ENCODE measurements around the gene MPG.
"Not testable (repeated sequence)": the region's sequence is repeated elsewhere in the genome, so short reads cannot be mapped to it uniquely, and the experiment has no call there.

The MPG gene

DNA sequence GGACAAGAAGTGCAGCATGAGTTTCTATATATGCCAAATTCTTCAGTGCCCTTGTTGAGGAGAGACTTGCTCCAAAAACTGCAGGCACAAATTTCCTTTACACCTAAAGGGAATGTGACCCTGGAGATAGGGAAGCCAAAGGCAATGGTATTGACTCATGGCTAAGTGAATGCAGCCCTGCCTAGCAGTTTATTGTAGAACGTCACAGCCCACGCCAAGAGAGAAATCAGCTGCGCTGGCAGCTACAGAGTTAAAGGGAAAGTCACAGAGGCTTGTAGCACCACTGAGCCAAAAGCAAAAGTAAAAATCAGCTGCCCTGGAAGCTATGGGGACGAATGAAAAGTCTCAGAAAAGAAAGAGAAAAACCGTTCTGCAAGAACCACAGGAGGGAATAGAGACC is 34.7 kb upstream of the MPG start:
- Histone ChIP-seq H3K27ac (no peak overlapping the region), H2AFZ (ENCODE audit: low read depth) (no peak overlapping the region), H4K20me1 (ENCODE audit: insufficient read depth) (no peaks in the 10 kb centered on the region), H3K4me1 (ENCODE audit: low read depth, poor library complexity, severe bottlenecking) (peaks cover 26% of the 10 kb centered on the region), H3K79me2 (ENCODE audit: insufficient read depth, low read depth) (no peaks in the 10 kb centered on the region; the same call in 1 of the 2 replicates), H3K9ac (no peak overlapping the region), H3K36me3 (ENCODE audit: insufficient read depth) (no peaks in the 10 kb centered on the region), H3K27me3 (ENCODE audit: insufficient read depth, low read depth) (no peaks in the 10 kb centered on the region), H3K4me3 (IDR thresholded peaks at IDR 0.05; ENCODE audit: insufficient read depth, low read depth, low read length) (no peak overlapping the region), H3K4me2 (no peak overlapping the region)
- TF ChIP-seq, protein P1, sequence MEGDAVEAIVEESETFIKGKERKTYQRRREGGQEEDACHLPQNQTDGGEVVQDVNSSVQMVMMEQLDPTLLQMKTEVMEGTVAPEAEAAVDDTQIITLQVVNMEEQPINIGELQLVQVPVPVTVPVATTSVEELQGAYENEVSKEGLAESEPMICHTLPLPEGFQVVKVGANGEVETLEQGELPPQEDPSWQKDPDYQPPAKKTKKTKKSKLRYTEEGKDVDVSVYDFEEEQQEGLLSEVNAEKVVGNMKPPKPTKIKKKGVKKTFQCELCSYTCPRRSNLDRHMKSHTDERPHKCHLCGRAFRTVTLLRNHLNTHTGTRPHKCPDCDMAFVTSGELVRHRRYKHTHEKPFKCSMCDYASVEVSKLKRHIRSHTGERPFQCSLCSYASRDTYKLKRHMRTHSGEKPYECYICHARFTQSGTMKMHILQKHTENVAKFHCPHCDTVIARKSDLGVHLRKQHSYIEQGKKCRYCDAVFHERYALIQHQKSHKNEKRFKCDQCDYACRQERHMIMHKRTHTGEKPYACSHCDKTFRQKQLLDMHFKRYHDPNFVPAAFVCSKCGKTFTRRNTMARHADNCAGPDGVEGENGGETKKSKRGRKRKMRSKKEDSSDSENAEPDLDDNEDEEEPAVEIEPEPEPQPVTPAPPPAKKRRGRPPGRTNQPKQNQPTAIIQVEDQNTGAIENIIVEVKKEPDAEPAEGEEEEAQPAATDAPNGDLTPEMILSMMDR (conservative IDR thresholded peaks at IDR 0.05; ENCODE audit: low read depth, low read length) = no peak

DNA sequence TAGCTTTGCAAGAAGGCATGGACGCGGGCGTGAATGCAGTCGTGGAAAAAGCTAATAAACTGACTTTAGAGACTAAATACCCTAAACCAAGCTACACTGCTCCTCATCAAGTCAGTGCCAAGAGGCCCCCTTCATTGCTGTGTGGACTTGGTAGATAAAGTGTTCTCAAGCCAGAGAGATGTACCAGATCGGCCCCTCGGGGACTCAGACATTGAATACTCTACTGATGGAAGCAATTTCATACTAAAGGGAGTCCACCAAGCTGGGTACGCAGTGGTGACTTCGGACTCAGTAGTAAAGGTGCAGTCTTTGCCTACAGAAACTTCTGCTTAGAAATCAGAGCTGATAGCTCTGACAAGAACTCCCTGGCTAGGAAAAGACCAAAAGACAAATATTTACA is 33.4 kb upstream of the MPG start:
- no peak overlapping the region for H3K4me3 ChIP-seq (IDR thresholded peaks at IDR 0.05; ENCODE audit: insufficient read depth, low read depth, low read length)
- H2AFZ ChIP-seq (ENCODE audit: low read depth) = no peak overlapping the region
- TF ChIP-seq, protein P1 (conservative IDR thresholded peaks at IDR 0.05; ENCODE audit: low read depth, low read length) = no peak
- no peaks in the 10 kb centered on the region; the same call in 1 of the 2 replicates for H3K79me2 ChIP-seq (ENCODE audit: insufficient read depth, low read depth)
- no peak overlapping the region for H3K27ac ChIP-seq
- no peaks in the 10 kb centered on the region for H3K36me3 ChIP-seq (ENCODE audit: insufficient read depth)
- H3K27me3 ChIP-seq (ENCODE audit: insufficient read depth, low read depth) = no peaks in the 10 kb centered on the region
- H3K4me1 ChIP-seq (ENCODE audit: low read depth, poor library complexity, severe bottlenecking) = peaks cover 13% of the 10 kb centered on the region
- H3K9ac ChIP-seq = no peak overlapping the region
- no peaks in the 10 kb centered on the region for H4K20me1 ChIP-seq (ENCODE audit: insufficient read depth)
- no peak overlapping the region for H3K4me2 ChIP-seq

DNA sequence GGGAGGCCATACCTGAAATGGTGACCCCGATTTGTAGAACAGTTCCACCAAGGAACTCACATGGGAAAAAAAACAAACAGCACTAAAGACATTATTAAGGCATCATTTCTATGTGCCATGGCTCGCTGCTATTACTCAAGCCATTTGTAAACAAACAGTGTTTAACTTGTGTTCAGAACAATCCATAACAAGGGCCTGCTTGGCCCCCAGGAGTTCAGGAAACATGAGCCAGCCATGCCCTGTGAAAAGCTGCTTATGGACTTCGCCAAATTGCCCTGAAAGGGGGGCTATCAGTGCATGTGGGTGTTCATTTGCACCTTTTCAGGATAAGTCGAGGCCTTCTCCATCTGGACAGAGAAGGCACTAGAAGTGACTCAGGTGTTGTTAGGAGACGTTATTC is 32.6 kb upstream of the MPG start:
- Histone ChIP-seq H4K20me1 (ENCODE audit: insufficient read depth) (no peaks in the 10 kb centered on the region), H3K36me3 (ENCODE audit: insufficient read depth) (0 out of 2 replicates have a peak, but pooled peaks cover 5% of the 10 kb centered on the region), H3K27me3 (ENCODE audit: insufficient read depth, low read depth) (no peaks in the 10 kb centered on the region), H3K27ac (no peak overlapping the region), H2AFZ (ENCODE audit: low read depth) (no peak overlapping the region), H3K4me2 (no peak overlapping the region), H3K4me3 (IDR thresholded peaks at IDR 0.05; ENCODE audit: insufficient read depth, low read depth, low read length) (no peak overlapping the region), H3K9ac (no peak overlapping the region), H3K79me2 (ENCODE audit: insufficient read depth, low read depth) (peaks cover 6% of the 10 kb centered on the region; the same call in 1 of the 2 replicates), H3K4me1 (ENCODE audit: low read depth, poor library complexity, severe bottlenecking) (peaks cover 5% of the 10 kb centered on the region)
- TF ChIP-seq, protein P1 (conservative IDR thresholded peaks at IDR 0.05; ENCODE audit: low read depth, low read length) = no peak

DNA sequence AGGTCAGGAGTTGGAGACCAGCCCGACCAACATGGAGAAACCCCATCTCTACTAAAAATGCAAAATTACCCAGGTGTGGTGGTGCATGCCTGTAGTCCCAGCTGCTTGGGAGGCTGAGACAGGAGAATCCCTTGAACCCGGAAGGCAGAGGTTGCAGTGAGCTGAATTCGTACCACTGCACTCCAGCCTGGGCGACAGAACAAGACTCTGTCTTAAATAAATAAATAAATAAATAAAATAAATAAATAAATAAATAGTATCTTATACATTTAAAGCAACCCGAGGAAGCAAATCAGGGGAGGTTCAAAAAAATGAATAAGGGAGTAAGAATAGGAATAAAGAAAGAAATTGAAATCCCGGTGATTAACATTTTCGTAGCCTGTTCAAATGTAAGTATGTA is 31.5 kb upstream of the MPG start:
- not testable (repeated sequence) for H3K27ac ChIP-seq; H4K20me1 ChIP-seq (ENCODE audit: insufficient read depth); H3K27me3 ChIP-seq (ENCODE audit: insufficient read depth, low read depth)

DNA sequence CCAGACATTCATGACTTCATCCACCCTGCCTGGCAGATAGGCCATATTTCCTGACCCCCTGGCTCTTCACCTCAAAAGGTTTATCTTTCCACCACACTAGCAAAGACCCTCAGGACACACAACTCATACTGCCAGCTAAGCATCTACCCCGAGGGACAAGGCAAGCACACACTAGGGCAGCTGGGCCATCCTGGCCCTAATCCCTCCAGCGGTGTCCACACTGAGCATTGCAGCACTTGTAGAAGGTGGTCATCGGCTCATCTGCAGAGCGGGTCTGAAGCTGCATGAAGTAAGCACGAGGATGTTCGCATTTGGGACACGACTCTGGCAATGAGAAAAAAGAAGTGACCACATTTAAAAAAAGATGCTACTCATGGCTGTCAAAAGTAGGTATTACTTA is 30.8 kb upstream of the MPG start:
- peaks cover 24% of the 10 kb centered on the region for H3K79me2 ChIP-seq (ENCODE audit: insufficient read depth, low read depth)
- no peak overlapping the region for H3K4me3 ChIP-seq (IDR thresholded peaks at IDR 0.05; ENCODE audit: insufficient read depth, low read depth, low read length)
- no peaks in the 10 kb centered on the region for H3K27me3 ChIP-seq (ENCODE audit: insufficient read depth, low read depth)
- TF ChIP-seq, protein P1 (conservative IDR thresholded peaks at IDR 0.05; ENCODE audit: low read depth, low read length) = no peak
- H4K20me1 ChIP-seq (ENCODE audit: insufficient read depth) = no peaks in the 10 kb centered on the region
- no peak overlapping the region for H3K27ac ChIP-seq
- H3K4me1 ChIP-seq (ENCODE audit: low read depth, poor library complexity, severe bottlenecking) = peaks cover 13% of the 10 kb centered on the region
- H3K9ac ChIP-seq = no peak overlapping the region
- no peak overlapping the region for H2AFZ ChIP-seq (ENCODE audit: low read depth)
- H3K4me2 ChIP-seq = no peak overlapping the region
- H3K36me3 ChIP-seq (ENCODE audit: insufficient read depth) = peaks cover 10% of the 10 kb centered on the region; the same call in 1 of the 2 replicates

More for the DNA sequence above, 31.5 kb upstream of the MPG start:
- H3K79me2 ChIP-seq (ENCODE audit: insufficient read depth, low read depth) = peaks cover 16% of the 10 kb centered on the region
- not testable (repeated sequence) for H3K4me3 ChIP-seq (IDR thresholded peaks at IDR 0.05; ENCODE audit: insufficient read depth, low read depth, low read length); H3K4me2 ChIP-seq; H3K4me1 ChIP-seq (ENCODE audit: low read depth, poor library complexity, severe bottlenecking); H3K9ac ChIP-seq; H2AFZ ChIP-seq (ENCODE audit: low read depth)
- peaks cover 10% of the 10 kb centered on the region; the same call in 1 of the 2 replicates for H3K36me3 ChIP-seq (ENCODE audit: insufficient read depth)

All from KMS-11 (cell line).